ENCODE measurements around the gene COLQ. TPM values are rescaled to one million over a fixed set of nuclear protein-coding genes. Genes with fewer than 3 reads are reported as not detected.
"Not testable (repeated sequence)": the region's sequence is repeated elsewhere in the genome, so short reads cannot be mapped to it uniquely, and the experiment has no call there.

Gene COLQ
- 0.40 and 0.44 TPM in 2 replicates for total RNA-seq

DNA sequence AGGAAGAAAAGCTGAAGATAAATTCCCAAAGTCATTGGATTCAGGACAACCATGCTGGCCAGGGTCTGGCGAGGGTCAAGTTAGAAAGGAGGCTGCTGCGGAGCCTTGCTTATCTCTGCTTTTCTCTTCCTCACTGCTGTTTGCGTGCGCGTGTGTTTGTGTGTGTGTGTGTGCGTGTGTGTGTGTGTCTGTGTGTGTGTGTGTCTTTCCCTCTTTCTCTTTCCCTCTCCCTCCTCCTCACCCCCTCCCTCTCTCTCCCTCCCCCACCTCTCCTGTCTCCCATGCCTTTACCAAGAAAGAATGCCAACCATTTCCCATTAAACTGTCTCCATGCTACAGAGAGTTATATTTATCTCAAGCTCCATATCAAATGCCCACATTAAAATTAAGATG, at the start of gene COLQ:
TSS of gene COLQ (minus strand) at position 134 of the 393 bp plus-strand sequence. CDS start at position 53, 81 bp downstream.
- peak in 1 of 2 donors; percentile 32 for DNase-seq (ENCODE audit: low read depth in 2 of 2)

DNA sequence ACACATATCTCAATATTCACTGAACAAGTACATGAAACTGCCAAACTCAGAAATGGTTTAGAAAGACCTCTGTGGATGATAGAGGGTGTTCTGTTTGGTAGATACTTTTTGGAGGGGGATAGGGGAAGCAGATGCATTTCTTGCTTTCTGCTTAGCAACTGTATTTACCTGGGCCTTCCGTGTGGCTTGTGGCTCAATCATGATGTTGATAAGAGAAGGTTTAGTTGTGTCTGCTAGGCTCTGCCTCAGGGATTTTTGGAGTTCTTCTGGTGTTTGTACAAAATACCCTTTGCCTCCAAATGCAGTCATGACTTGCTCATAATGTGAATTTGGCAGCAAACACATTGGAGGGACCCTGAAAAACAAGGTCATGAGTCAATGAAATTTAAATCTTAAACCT, 41.7 kb upstream of the COLQ start:
- DNase-seq (ENCODE audit: low read depth in 2 of 2), result no peak

GRCh38 chr3:15562560-15562959, 41.1 kb upstream of the COLQ start:
- no peak for DNase-seq (ENCODE audit: low read depth in 2 of 2)

GRCh38 chr3:15558581-15558980, 37.1 kb upstream of the COLQ start:
- no peak for DNase-seq (ENCODE audit: low read depth in 2 of 2)

DNA sequence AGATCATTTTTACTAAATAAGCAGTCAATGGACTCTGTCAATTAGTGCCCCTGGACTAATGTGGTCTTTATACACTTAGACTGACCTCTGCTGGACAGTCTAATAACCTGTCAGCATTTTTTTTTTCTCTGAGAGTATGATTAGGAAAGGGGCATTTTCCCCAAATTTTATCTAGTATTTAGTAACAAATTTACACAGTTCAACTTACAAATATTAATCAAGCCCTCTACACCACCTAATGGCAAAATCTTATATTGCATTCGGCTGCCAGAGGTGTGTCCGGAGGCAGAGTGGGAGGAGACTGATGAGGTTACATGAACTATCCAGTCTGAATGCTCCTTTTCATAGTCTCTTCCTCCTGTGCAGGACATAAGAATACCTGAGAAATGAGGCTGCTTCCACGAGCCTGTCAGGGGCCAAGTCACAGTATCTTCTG, 36.0 kb upstream of the COLQ start:
- DNase-seq (ENCODE audit: low read depth in 2 of 2), result peak; percentile 86 to 88

DNA sequence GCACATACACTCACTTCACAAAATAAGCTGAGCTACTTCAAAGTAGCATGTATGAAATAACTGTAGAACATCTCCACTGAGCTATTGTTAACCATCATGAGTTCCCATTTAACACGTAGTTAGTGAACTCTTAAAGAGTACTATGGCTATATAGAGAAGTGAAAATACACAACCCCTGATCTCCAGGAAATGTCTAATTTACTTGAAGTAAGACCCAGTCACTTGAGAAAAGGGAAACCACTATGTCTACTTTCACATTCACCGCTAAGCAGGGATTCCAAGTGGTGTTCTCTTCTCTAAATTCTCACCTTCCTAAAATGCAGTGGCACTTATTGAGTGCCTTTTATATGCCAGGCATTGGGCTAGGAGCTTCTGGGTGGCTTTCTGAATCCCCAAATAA, 35.0 kb upstream of the COLQ start:
- no peak for DNase-seq (ENCODE audit: low read depth in 2 of 2)

GRCh38 chr3:15553749-15554148, 32.2 kb upstream of the COLQ start:
- no peak for DNase-seq (ENCODE audit: low read depth in 2 of 2)

DNA sequence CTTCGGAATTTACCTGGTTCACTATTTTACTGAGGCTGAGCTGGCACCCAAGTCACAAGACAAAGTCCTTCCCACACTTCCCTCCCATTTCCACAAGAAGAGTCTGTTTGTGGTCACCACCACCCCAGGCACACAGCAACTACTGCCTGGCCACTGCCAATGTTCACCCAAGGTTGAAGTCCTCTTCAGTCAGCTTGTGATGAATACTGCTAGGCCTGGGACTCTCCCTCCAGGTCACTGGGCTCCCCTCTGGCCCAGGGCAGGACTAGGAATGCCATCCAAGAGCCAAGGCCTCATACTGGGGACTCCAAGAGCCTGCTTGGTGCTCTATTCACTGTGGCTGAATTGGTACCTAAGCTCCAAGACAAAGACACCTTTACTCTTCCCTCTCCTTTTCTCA, 30.4 kb upstream of the COLQ start:
- DNase-seq (ENCODE audit: low read depth in 2 of 2), result no peak

GRCh38 chr3:15549846-15550245, 28.3 kb upstream of the COLQ start:
- no peak for DNase-seq (ENCODE audit: low read depth in 2 of 2)

GRCh38 chr3:15542614-15543013, 21.1 kb upstream of the COLQ start:
- peak; percentile 64 to 94 for DNase-seq (ENCODE audit: low read depth in 2 of 2)

GRCh38 chr3:15541371-15541770, 19.9 kb upstream of the COLQ start:
- DNase-seq (ENCODE audit: low read depth in 2 of 2), result no peak

DNA sequence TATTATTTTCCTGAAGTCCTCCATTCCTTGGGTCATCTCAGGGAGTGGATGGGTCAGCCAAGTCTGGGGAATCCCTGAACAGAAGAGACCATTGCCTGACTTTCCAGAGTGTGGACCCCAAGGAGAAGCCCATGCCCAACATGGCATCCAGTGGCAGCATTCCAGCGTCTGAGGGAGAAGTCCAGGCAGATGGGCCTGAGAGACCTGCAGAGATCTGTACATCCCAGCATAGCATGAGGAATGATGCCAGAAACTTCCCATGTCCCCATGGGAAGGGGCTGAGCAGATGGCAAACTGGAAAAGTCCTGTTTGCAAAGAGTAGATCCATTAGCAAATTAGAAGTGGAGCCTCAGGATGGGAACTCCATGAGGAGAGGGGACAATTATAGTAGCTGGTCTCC, 17.6 kb upstream of the COLQ start:
- DNase-seq (ENCODE audit: low read depth in 2 of 2), result no peak

- no peak for DNase-seq (ENCODE audit: low read depth in 2 of 2)
These were observed 16.8 kb upstream of the COLQ start for GRCh38 chr3:15538345-15538744.

DNA sequence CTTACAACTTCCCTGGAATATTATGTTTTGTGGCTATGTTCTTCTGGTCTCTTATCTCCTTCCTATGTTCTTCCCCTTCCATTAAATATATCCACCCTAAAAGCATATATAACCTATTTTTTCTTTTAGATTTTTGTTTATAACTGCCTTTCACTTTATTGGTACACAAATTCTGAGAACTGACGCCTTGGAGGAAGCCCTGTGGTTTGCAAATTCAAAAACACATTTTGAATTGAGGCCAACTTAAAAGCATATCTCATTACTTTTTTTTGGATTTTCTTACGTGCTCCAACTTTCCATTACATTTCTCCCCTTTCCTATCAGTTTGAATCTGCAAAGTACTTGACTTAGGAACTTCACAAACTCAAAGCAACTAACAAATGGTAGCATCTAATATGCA, 15.3 kb upstream of the COLQ start:
- DNase-seq (ENCODE audit: low read depth in 2 of 2), result no peak

DNA sequence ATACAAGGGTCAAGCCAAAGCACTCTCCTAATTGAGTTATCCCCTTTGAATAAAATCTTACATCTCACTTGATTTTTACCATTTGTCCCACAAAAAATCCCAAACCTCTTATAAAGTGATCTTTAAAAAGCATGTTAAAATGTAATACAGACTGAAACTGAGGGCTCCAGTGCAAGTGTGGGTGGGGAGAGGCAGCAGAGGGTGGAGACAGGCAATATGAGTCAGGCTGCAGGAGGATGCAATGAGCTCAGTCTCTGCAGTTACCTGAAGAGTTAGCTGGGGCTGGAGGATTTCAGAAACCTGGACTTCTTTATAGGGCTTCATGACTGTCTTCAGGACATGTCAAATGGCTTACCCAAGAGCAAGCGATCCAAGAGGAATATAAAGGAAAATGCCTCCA, 14.2 kb upstream of the COLQ start:
- no peak for DNase-seq (ENCODE audit: low read depth in 2 of 2)

DNA sequence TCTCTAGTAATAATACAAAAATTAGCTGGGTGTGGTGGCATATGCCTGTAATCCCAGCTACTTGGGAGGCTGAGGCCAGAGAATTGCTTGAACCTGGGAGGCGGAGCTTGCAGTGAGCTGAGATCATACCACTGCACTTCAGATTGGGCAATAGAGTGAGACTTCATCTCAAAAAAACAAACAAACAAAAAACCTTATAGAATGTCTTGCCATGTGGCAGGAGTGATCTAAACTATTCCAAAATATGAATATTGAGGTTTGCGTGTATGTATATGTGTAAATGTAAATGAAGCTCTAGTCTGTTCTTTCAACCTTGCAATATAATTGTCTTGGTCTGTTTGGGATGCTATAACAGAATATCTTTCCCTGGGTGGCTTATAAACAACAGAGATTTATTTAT, 11.1 kb upstream of the COLQ start:
- not testable (repeated sequence) for DNase-seq (ENCODE audit: low read depth in 2 of 2)

GRCh38 chr3:15531346-15531745, 9.8 kb upstream of the COLQ start:
- DNase-seq (ENCODE audit: low read depth in 2 of 2), result no peak

DNA sequence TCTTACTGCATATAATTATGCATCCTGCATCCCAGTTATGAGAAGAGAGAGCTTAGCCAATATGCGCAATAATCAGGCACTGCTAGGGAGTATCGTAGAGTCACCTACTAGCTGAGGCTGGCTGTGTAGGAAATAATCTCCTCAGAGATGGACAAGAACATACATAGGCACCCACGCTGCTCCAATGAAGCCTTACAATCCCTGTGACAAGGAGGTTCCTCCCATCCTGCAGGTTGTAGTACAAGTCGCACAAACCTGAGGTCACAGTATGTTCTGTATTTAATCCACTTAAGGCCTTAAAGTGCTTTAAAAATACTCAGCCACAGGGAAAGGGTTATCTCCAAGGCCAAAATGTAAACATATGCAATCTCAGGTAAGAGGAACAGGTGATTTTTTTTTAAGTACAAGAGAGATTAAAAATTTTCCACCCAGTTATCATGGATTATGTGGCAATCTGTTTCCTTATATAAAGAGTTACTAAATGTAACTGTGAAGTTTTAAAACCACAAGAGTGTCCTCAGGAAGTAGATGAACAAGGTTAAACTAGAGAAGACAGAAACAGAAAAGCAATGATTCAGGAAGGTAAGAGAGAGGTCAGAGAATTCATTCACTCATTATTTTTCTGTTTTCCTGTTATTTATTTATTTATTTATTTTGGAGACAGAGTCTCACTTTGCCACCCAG, 7.5 kb upstream of the COLQ start:
- no peak for DNase-seq (ENCODE audit: low read depth in 2 of 2)

DNA sequence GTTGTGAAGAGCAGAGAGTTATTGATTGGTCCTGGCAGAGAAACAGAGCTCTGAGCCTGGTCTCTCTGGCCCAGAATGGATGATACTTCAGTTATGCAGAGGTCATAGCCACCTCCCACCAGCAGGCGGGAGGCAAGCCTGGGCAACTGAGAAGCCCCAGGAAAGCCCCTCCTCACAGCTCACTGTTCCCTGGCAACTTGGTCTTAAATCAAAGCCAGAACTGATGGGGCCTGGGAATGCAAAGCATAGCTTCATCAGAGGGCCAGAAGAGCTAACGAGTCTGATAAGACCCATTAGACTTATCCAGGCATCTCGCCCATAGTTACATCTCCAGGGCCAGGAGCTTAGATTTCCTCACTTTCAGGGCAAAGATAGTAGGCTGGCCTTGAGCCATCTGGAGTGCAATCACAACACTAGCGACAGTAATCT, 5.5 kb upstream of the COLQ start:
- DNase-seq (ENCODE audit: low read depth in 2 of 2), result no peak

GRCh38 chr3:15525790-15526189, 4.3 kb upstream of the COLQ start:
- DNase-seq (ENCODE audit: low read depth in 2 of 2), result no peak

DNA sequence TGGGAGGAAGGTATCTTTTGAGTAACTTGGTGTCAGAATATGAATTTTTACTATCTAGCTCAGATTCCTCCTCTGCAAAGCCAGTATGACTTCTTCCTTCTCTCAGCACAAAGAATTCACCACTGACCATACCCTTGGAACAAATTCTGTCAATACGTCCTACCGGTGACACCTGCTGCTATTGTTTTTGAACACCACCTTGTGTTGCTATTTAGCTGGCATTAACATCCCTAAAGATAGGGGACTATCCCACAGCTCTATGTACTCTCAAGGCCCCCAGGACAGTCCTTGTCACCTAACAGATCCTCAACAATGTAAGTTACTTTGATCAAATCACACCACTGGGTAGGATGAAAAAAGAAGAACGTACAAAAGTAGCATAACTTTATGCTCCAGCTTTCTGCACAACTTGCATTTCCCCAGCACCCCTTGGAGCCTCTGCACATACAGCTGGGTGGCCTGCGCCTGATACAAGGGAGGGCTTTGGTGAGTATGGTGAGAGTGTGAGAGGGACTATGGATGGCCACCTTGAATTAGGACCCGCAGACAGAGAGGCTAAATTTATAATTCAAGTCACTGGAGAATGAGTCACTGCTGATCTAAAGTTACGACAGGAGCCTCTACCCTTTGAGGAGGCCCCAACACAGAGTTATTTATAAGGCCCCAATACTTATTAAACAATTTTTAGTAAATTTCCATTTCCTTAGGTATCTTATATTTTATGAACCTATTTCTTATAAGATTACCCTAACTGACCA, 2.3 kb upstream of the COLQ start:
- DNase-seq (ENCODE audit: low read depth in 2 of 2), result no peak

GRCh38 chr3:15522016-15522415, 510 bp upstream of the COLQ start:
- peak in 1 of 2 donors; percentile 17 for DNase-seq (ENCODE audit: low read depth in 2 of 2)
